ENCODE measurements around the gene CRIP2. TPM values are rescaled to one million over a fixed set of nuclear protein-coding genes. Genes with fewer than 3 reads are reported as not detected.

Gene CRIP2
- total RNA-seq, 1 donor from 2014 or later: 0.37 TPM

DNA sequence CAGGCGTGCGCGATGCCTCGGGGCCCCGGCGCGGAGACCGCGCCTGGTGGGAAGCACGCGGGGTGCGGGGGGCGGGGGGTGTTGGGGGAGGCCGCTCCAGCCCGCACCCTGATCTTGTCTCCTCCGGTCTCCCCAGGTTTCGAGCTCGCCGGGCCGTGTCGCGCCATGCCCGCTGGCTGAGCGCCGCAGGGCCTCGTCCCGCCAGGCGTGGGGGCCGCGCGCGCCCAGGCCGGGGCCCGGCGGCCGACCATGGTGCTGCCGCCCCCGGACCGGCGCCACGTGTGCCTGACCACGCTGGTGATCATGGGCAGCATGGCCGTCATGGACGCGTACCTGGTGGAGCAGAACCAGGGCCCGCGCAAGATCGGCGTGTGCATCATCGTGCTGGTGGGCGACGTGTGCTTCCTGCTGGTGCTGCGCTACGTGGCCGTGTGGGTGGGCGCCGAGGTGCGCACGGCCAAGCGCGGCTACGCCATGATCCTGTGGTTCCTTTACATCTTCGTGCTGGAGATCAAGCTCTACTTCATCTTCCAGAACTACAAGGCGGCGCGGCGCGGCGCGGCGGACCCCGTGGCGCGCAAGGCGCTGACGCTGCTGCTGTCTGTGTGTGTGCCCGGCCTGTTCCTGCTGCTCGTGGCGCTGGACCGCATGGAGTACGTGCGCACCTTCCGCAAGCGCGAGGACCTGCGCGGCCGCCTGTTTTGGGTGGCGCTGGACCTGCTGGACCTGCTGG is 54.1 kb downstream of the CRIP2 start:
- peaks cover 12% of the 10 kb centered on the region for H3K4me1 Mint-ChIP-seq
- DNase-seq: peak; percentile 73
- peaks cover 19% of the 10 kb centered on the region for H3K27me3 Mint-ChIP-seq
- H3K27ac Mint-ChIP-seq: peak overlapping the region; percentile 89
- intact Hi-C loops (cut with micrococcal nuclease): loop anchor here (1.0 to 10.0 kb wide), 3 partner anchors 10 to 158 kb away; partner anchors contain the start of gene CRIP2
- H3K36me3 Mint-ChIP-seq (ENCODE audit: low read depth): peaks cover 5% of the 10 kb centered on the region
- no peaks in the 10 kb centered on the region for H3K9me3 Mint-ChIP-seq
- peak overlapping the region; percentile 84 for H3K4me3 Mint-ChIP-seq

GRCh38 chr14:105529319-105529568 is 54.6 kb downstream of the CRIP2 start:
- peak; percentile 78 for DNase-seq
- Mint-ChIP-seq H3K36me3 (ENCODE audit: low read depth) (peaks cover 5% of the 10 kb centered on the region), H3K4me1 (peaks cover 12% of the 10 kb centered on the region), H3K4me3 (peak overlapping the region; percentile 82), H3K9me3 (no peaks in the 10 kb centered on the region), H3K27ac (peak overlapping the region; percentile 89), H3K27me3 (peaks cover 17% of the 10 kb centered on the region)
- intact Hi-C loops (cut with micrococcal nuclease): loop anchor here (1.0 to 10.0 kb wide), 3 partner anchors 9 to 158 kb away; partner anchors contain the start of gene CRIP2

Other genes starting within 250 kb of the CRIP2 start
- gene BTBD6, start 226.3 kb upstream of the CRIP2 start, total RNA-seq: 39.8 and 40.1 TPM in 2 replicates
- 42.4 and 46.6 TPM in 2 replicates for gene BRF1, start 173.8 kb upstream of the CRIP2 start, total RNA-seq
- gene PACS2, start 160.1 kb upstream of the CRIP2 start, total RNA-seq: 31.5 and 33.9 TPM in 2 replicates
- 5.7 and 6.4 TPM in 2 replicates for gene TEX22, start 76.3 kb upstream of the CRIP2 start, total RNA-seq
- 187 and 192 TPM in 2 replicates for gene MTA1, start 55.0 kb upstream of the CRIP2 start, total RNA-seq
- gene CRIP1, start 12.1 kb downstream of the CRIP2 start, total RNA-seq: 99.3 and 110 TPM in 2 replicates
- gene TEDC1, start 16.4 kb downstream of the CRIP2 start, total RNA-seq: 41.4 and 43.3 TPM in 2 replicates
- gene TMEM121, start 51.8 kb downstream of the CRIP2 start, total RNA-seq: 9.1 and 10.3 TPM in 2 replicates

Data from activated CD4-positive, alpha-beta T cell treated with anti-CD3 and anti-CD28 coated beads, Interleukin-2, amount 10 ng/mL, durations not matched to agents 24 days and 14 days (primary cell).